Adipocyte (in vitro differentiated cells): ENCODE data around the gene RPP30.
"Not testable (repeated sequence)": the region's sequence is repeated elsewhere in the genome, so short reads cannot be mapped to it uniquely, and the experiment has no call there.

ENCODE experiments used
- DNase-seq: peaks from one replicate; pipeline ENCODE4 v3.0.0-alpha.2; 2015; ENCODE audit warnings: low read depth
- H3K27me3 ChIP-seq: replicated peaks from 2 replicates; pipeline ENCODE4 v1.7.0; 2013; ENCODE audit warnings: mild to moderate bottlenecking, low read length, moderate library complexity; ENCODE audit not compliant: control insufficient read depth, insufficient read depth
- H3K36me3 ChIP-seq: 2 replicates; pipeline ENCODE4 v1.7.0; 2013; ENCODE audit warnings: low read length, mild to moderate bottlenecking, moderate library complexity; ENCODE audit not compliant: control insufficient read depth, insufficient read depth, severe bottlenecking
- H3K4me1 ChIP-seq: 2 replicates; pipeline ENCODE4 v1.7.0; 2013; ENCODE audit warnings: mild to moderate bottlenecking, low read length, moderate library complexity; ENCODE audit not compliant: control insufficient read depth, insufficient read depth
- H3K4me3 ChIP-seq: 2 replicates; pipeline ENCODE4 v1.7.0; 2013; ENCODE audit warnings: mild to moderate bottlenecking, low read length, moderate library complexity
- H3K9ac ChIP-seq: 2 replicates; pipeline ENCODE4 v1.7.0; 2013; ENCODE audit warnings: mild to moderate bottlenecking, low read length, moderate library complexity
- H3K9me3 ChIP-seq: 2 replicates; pipeline ENCODE4 v1.7.0; 2013; ENCODE audit warnings: mild to moderate bottlenecking, low read length, moderate library complexity; ENCODE audit not compliant: control insufficient read depth

RPP30 gene

GRCh38 chr10:90930971-90931871, 59.4 kb downstream of the RPP30 start:
- peak; percentile 79 for DNase-seq

GRCh38 chr10:90935581-90936275, 64.0 kb downstream of the RPP30 start:
- Histone ChIP-seq H3K36me3 (no peaks in the 10 kb centered on the region), H3K4me1 (peaks cover 25% of the 10 kb centered on the region), H3K4me3 (no peak overlapping the region), H3K9me3 (no peaks in the 10 kb centered on the region), H3K27me3 (no peaks in the 10 kb centered on the region), H3K9ac (peak overlapping the region; percentile 48)
- DNase-seq: no peak

More at GRCh38 chr10:90930971-90931871, 59.4 kb downstream of the RPP30 start:
- Histone ChIP-seq H3K36me3 (no peaks in the 10 kb centered on the region), H3K27me3 (no peaks in the 10 kb centered on the region), H3K4me1 (peaks cover 41% of the 10 kb centered on the region), H3K9me3 (no peaks in the 10 kb centered on the region), H3K9ac (peak overlapping the region; percentile 85), H3K4me3 (no peak overlapping the region)

GRCh38 chr10:90936276-90936659, 64.5 kb downstream of the RPP30 start:
- Histone ChIP-seq H3K4me1 (peaks cover 21% of the 10 kb centered on the region), H3K36me3 (no peaks in the 10 kb centered on the region), H3K4me3 (no peak overlapping the region), H3K9ac (peak overlapping the region; percentile 48), H3K9me3 (no peaks in the 10 kb centered on the region), H3K27me3 (no peaks in the 10 kb centered on the region)
- DNase-seq: no peak

GRCh38 chr10:90937645-90938258, 66.0 kb downstream of the RPP30 start:
- Histone ChIP-seq H3K4me3 (no peak overlapping the region), H3K27me3 (no peaks in the 10 kb centered on the region), H3K9me3 (no peaks in the 10 kb centered on the region), H3K4me1 (peaks cover 14% of the 10 kb centered on the region), H3K9ac (no peak overlapping the region), H3K36me3 (no peaks in the 10 kb centered on the region)
- DNase-seq: no peak

- H3K27me3 ChIP-seq: no peaks in the 10 kb centered on the region
- DNase-seq: no peak
- no peak overlapping the region for H3K4me3 ChIP-seq
- H3K4me1 ChIP-seq: peaks cover 14% of the 10 kb centered on the region
- no peaks in the 10 kb centered on the region for H3K9me3 ChIP-seq
- H3K9ac ChIP-seq: no peak overlapping the region
- no peaks in the 10 kb centered on the region for H3K36me3 ChIP-seq
These were observed 67.3 kb downstream of the RPP30 start for GRCh38 chr10:90939116-90939515.

- no peak overlapping the region for H3K9ac ChIP-seq
- no peak for DNase-seq
- H3K36me3 ChIP-seq: no peaks in the 10 kb centered on the region
- no peaks in the 10 kb centered on the region for H3K9me3 ChIP-seq
- H3K4me1 ChIP-seq: peaks cover 14% of the 10 kb centered on the region
- no peak overlapping the region for H3K4me3 ChIP-seq
- H3K27me3 ChIP-seq: no peaks in the 10 kb centered on the region
These were observed 67.9 kb downstream of the RPP30 start for GRCh38 chr10:90939648-90940047.

- H3K4me3 ChIP-seq, H3K9ac ChIP-seq, H3K36me3 ChIP-seq, H3K4me1 ChIP-seq, H3K27me3 ChIP-seq, H3K9me3 ChIP-seq, DNase-seq: not testable (repeated sequence)
These were observed 71.2 kb downstream of the RPP30 start for GRCh38 chr10:90942980-90943379.

GRCh38 chr10:90944749-90945148, 73.0 kb downstream of the RPP30 start:
- DNase-seq: no peak
- no peak overlapping the region for H3K4me3 ChIP-seq

GRCh38 chr10:90945491-90946070, 73.8 kb downstream of the RPP30 start:
- H3K4me1 ChIP-seq: peaks cover 5% of the 10 kb centered on the region
- no peak overlapping the region for H3K9ac ChIP-seq
- DNase-seq: no peak
- H3K36me3 ChIP-seq: no peaks in the 10 kb centered on the region
- H3K4me3 ChIP-seq: no peak overlapping the region
- H3K9me3 ChIP-seq: no peaks in the 10 kb centered on the region
- H3K27me3 ChIP-seq: no peaks in the 10 kb centered on the region

More at GRCh38 chr10:90944749-90945148, 73.0 kb downstream of the RPP30 start:
- H3K27me3 ChIP-seq: no peaks in the 10 kb centered on the region
- H3K4me1 ChIP-seq: peaks cover 5% of the 10 kb centered on the region
- no peaks in the 10 kb centered on the region for H3K36me3 ChIP-seq
- H3K9ac ChIP-seq: no peak overlapping the region
- no peaks in the 10 kb centered on the region for H3K9me3 ChIP-seq

GRCh38 chr10:90947030-90947960, 75.5 kb downstream of the RPP30 start:
- Histone ChIP-seq H3K9me3 (no peaks in the 10 kb centered on the region), H3K4me3 (no peak overlapping the region), H3K36me3 (no peaks in the 10 kb centered on the region), H3K9ac (no peak overlapping the region), H3K4me1 (peaks cover 5% of the 10 kb centered on the region), H3K27me3 (no peaks in the 10 kb centered on the region)
- peak; percentile 64 for DNase-seq
